ENCODE measurements around the gene EML3.
"Not testable (repeated sequence)": the region's sequence is repeated elsewhere in the genome, so short reads cannot be mapped to it uniquely, and the experiment has no call there.

Gene EML3

GRCh38 chr11:62575837-62576236, 36.7 kb downstream of the EML3 start:
- no peak overlapping the region for H3K4me3 ChIP-seq (ENCODE audit: low read depth in 1 of 2, low read length in 2 of 2)
- peaks cover 3 to 30% of the 10 kb centered on the region in 2 donors for H3K4me1 ChIP-seq (ENCODE audit: control insufficient read depth in 1 of 2, insufficient read depth in 2 of 2, low read length in 2 of 2)
- H3K36me3 ChIP-seq (ENCODE audit: control insufficient read depth in 1 of 2, insufficient read depth in 2 of 2, low read length in 2 of 2) = peaks cover 19 to 54% of the 10 kb centered on the region in 2 donors
- no peaks in the 10 kb centered on the region for H3K9me3 ChIP-seq (ENCODE audit: control insufficient read depth in 1 of 2, low read length in 2 of 2)
- no peak overlapping the region for H3K27ac ChIP-seq (ENCODE audit: low read length)
- H3K27me3 ChIP-seq (ENCODE audit: low read depth, low read length) = no peaks in the 10 kb centered on the region

GRCh38 chr11:62575156-62575555, 37.4 kb downstream of the EML3 start:
- Histone ChIP-seq H3K4me3 (ENCODE audit: low read depth in 1 of 2, low read length in 2 of 2) (peak overlapping the region; percentile 95), H3K27me3 (ENCODE audit: low read depth, low read length) (no peaks in the 10 kb centered on the region), H3K9me3 (ENCODE audit: control insufficient read depth in 1 of 2, low read length in 2 of 2) (no peaks in the 10 kb centered on the region), H3K36me3 (ENCODE audit: control insufficient read depth in 1 of 2, insufficient read depth in 2 of 2, low read length in 2 of 2) (peaks cover 24 to 57% of the 10 kb centered on the region in 2 donors), H3K27ac (ENCODE audit: low read length) (peak overlapping the region; percentile 96), H3K4me1 (ENCODE audit: control insufficient read depth in 1 of 2, insufficient read depth in 2 of 2, low read length in 2 of 2) (peaks cover 3 to 30% of the 10 kb centered on the region in 2 donors)

DNA sequence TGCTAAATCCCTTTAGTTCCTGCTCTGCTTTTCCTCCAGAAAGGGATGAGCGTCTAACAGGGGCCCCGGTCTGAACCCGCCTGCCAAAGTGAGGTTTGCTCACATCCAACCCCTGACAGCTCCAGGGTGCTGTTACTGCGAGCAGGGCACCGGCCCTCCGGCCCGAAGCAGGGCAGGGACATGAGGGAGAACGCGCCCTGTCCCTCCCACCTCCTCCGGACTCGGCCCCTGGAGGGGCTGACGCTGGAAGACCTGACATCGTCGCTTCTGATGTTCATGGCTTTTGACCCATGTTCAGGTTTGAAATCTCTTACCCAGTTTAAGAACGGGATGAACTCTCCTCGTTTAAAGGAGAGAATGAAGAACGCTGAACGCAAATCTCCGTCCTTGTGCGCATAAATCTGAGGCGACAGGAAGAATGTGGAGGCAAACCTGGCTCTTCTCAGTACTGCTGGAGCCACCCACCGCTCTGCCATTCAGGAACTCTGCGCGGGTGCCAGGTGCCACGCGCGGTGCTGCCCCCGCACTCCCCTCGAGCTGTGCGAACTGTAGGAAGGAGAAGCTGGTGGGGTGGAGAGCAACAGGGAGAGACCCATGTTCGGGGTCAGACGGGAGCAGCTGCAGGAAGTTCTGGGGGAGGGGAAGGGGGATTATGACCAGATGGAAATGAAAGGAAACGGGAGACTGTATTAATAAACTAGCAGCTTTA, 38.1 kb downstream of the EML3 start:
- peaks cover 3 to 30% of the 10 kb centered on the region in 2 donors for H3K4me1 ChIP-seq (ENCODE audit: control insufficient read depth in 1 of 2, insufficient read depth in 2 of 2, low read length in 2 of 2)
- peak overlapping the region; percentile 95 for H3K4me3 ChIP-seq (ENCODE audit: low read depth in 1 of 2, low read length in 2 of 2)
- no peaks in the 10 kb centered on the region for H3K27me3 ChIP-seq (ENCODE audit: low read depth, low read length)
- H3K9me3 ChIP-seq (ENCODE audit: control insufficient read depth in 1 of 2, low read length in 2 of 2) = no peaks in the 10 kb centered on the region
- H3K36me3 ChIP-seq (ENCODE audit: control insufficient read depth in 1 of 2, insufficient read depth in 2 of 2, low read length in 2 of 2) = peaks cover 29 to 60% of the 10 kb centered on the region in 2 donors
- H3K27ac ChIP-seq (ENCODE audit: low read length) = peak overlapping the region; percentile 96

- peak within 1 kb of the TSS; percentile 95 to 99 for H3K4me3 ChIP-seq (ENCODE audit: low read depth in 1 of 2, low read length in 2 of 2)
- peaks cover 3 to 30% of the 10 kb centered on the region in 2 donors for H3K4me1 ChIP-seq (ENCODE audit: control insufficient read depth in 1 of 2, insufficient read depth in 2 of 2, low read length in 2 of 2)
- H3K36me3 ChIP-seq (ENCODE audit: control insufficient read depth in 1 of 2, insufficient read depth in 2 of 2, low read length in 2 of 2) = peaks cover 31 to 62% of the 10 kb centered on the region in 2 donors
- peak within 1 kb of the TSS; percentile 96 for H3K27ac ChIP-seq (ENCODE audit: low read length)
- no peaks in the 10 kb centered on the region for H3K27me3 ChIP-seq (ENCODE audit: low read depth, low read length)
- H3K9me3 ChIP-seq (ENCODE audit: control insufficient read depth in 1 of 2, low read length in 2 of 2) = no peaks in the 10 kb centered on the region
These were observed 38.8 kb downstream of the EML3 start, which contains the start of gene EEF1G for GRCh38 chr11:62573592-62574362. Gene EEF1G (minus strand): TSS chr11:62573891. CDS start chr11:62573842, 49 bp downstream.

- Histone ChIP-seq H3K4me3 (ENCODE audit: low read depth in 1 of 2, low read length in 2 of 2) (peak overlapping the region; percentile 95 to 99), H3K9me3 (ENCODE audit: control insufficient read depth in 1 of 2, low read length in 2 of 2) (no peaks in the 10 kb centered on the region), H3K27ac (ENCODE audit: low read length) (peak overlapping the region; percentile 96), H3K36me3 (ENCODE audit: control insufficient read depth in 1 of 2, insufficient read depth in 2 of 2, low read length in 2 of 2) (peaks cover 35 to 61% of the 10 kb centered on the region in 2 donors), H3K4me1 (ENCODE audit: control insufficient read depth in 1 of 2, insufficient read depth in 2 of 2, low read length in 2 of 2) (peaks cover 3 to 30% of the 10 kb centered on the region in 2 donors), H3K27me3 (ENCODE audit: low read depth, low read length) (no peaks in the 10 kb centered on the region)
These were observed 39.5 kb downstream of the EML3 start for GRCh38 chr11:62573006-62573591.

DNA sequence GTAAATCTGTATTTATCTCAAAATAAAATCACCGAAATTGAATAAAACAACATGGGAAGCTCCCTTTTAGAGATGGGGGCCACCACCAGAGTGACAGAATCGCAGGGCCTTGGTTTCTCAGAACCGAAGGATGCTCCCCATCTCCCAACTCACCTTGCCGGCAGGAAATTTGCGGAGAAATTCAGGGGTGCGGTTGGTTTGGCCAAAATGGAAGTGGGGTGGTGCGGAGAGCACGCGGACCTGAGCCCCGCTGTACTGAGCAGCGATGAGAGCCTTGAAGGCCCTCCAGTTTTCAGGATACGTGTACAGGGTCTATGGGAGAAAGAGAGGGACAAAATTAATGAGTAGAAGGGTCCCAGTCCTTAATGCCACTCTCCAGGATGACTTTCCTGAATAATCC, 40.1 kb downstream of the EML3 start:
- Histone ChIP-seq H3K9me3 (ENCODE audit: control insufficient read depth in 1 of 2, low read length in 2 of 2) (no peaks in the 10 kb centered on the region), H3K4me1 (ENCODE audit: control insufficient read depth in 1 of 2, insufficient read depth in 2 of 2, low read length in 2 of 2) (peaks cover 3 to 30% of the 10 kb centered on the region in 2 donors), H3K27ac (ENCODE audit: low read length) (peak overlapping the region; percentile 96), H3K27me3 (ENCODE audit: low read depth, low read length) (no peaks in the 10 kb centered on the region), H3K36me3 (ENCODE audit: control insufficient read depth in 1 of 2, insufficient read depth in 2 of 2, low read length in 2 of 2) (peaks cover 37 to 54% of the 10 kb centered on the region in 2 donors), H3K4me3 (ENCODE audit: low read depth in 1 of 2, low read length in 2 of 2) (peak overlapping the region; percentile 95 to 99)

DNA sequence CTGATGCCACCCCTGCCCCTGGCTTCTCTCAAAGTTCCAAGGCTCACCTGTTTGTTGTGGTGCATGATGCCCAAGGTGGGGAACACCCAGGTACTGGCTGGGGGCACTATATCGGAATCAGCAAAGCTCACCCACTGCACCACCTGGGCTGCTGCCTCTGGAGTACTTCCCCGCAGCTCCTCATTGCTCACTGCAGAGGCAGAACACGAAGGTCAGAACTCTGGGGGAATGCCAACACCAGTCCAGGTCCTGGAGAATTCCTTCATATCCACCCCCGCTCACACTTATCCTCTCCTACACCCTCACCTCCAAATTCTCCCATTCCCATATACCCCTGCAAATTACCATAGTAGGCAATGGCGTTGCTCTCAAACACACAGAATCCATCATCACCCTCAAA, 41.1 kb downstream of the EML3 start:
- H3K4me3 ChIP-seq (ENCODE audit: low read depth in 1 of 2, low read length in 2 of 2); H3K9me3 ChIP-seq (ENCODE audit: control insufficient read depth in 1 of 2, low read length in 2 of 2); H3K27me3 ChIP-seq (ENCODE audit: low read depth, low read length): not testable (repeated sequence)
- Histone ChIP-seq H3K36me3 (ENCODE audit: control insufficient read depth in 1 of 2, insufficient read depth in 2 of 2, low read length in 2 of 2) (peaks cover 43 to 57% of the 10 kb centered on the region in 2 donors), H3K27ac (ENCODE audit: low read length) (peak overlapping the region; percentile 96), H3K4me1 (ENCODE audit: control insufficient read depth in 1 of 2, insufficient read depth in 2 of 2, low read length in 2 of 2) (peaks cover 3 to 30% of the 10 kb centered on the region in 2 donors)

GRCh38 chr11:62570903-62571302, 41.7 kb downstream of the EML3 start:
- not testable (repeated sequence) for H3K9me3 ChIP-seq (ENCODE audit: control insufficient read depth in 1 of 2, low read length in 2 of 2); H3K27me3 ChIP-seq (ENCODE audit: low read depth, low read length); H3K4me3 ChIP-seq (ENCODE audit: low read depth in 1 of 2, low read length in 2 of 2); H3K27ac ChIP-seq (ENCODE audit: low read length)
- Histone ChIP-seq H3K36me3 (ENCODE audit: control insufficient read depth in 1 of 2, insufficient read depth in 2 of 2, low read length in 2 of 2) (peaks cover 43 to 59% of the 10 kb centered on the region in 2 donors), H3K4me1 (ENCODE audit: control insufficient read depth in 1 of 2, insufficient read depth in 2 of 2, low read length in 2 of 2) (peaks cover 3 to 27% of the 10 kb centered on the region in 2 donors)

- H3K4me3 ChIP-seq (ENCODE audit: low read depth in 1 of 2, low read length in 2 of 2) = no peak overlapping the region
- peaks cover 3 to 14% of the 10 kb centered on the region in 2 donors for H3K4me1 ChIP-seq (ENCODE audit: control insufficient read depth in 1 of 2, insufficient read depth in 2 of 2, low read length in 2 of 2)
- H3K27ac ChIP-seq (ENCODE audit: low read length) = no peak overlapping the region
- H3K36me3 ChIP-seq (ENCODE audit: control insufficient read depth in 1 of 2, insufficient read depth in 2 of 2, low read length in 2 of 2) = peaks cover 52 to 69% of the 10 kb centered on the region in 2 donors
- H3K27me3 ChIP-seq (ENCODE audit: low read depth, low read length) = no peaks in the 10 kb centered on the region
- no peaks in the 10 kb centered on the region for H3K9me3 ChIP-seq (ENCODE audit: control insufficient read depth in 1 of 2, low read length in 2 of 2)
These were observed 43.0 kb downstream of the EML3 start for GRCh38 chr11:62569611-62570010.

- Histone ChIP-seq H3K9me3 (ENCODE audit: control insufficient read depth in 1 of 2, low read length in 2 of 2) (no peaks in the 10 kb centered on the region), H3K36me3 (ENCODE audit: control insufficient read depth in 1 of 2, insufficient read depth in 2 of 2, low read length in 2 of 2) (peaks cover 59 to 73% of the 10 kb centered on the region in 2 donors), H3K4me3 (ENCODE audit: low read depth in 1 of 2, low read length in 2 of 2) (no peak overlapping the region), H3K27me3 (ENCODE audit: low read depth, low read length) (no peaks in the 10 kb centered on the region), H3K4me1 (ENCODE audit: control insufficient read depth in 1 of 2, insufficient read depth in 2 of 2, low read length in 2 of 2) (peaks cover 3% of the 10 kb centered on the region in 2 donors), H3K27ac (ENCODE audit: low read length) (no peak overlapping the region)
These were observed 45.4 kb downstream of the EML3 start for GRCh38 chr11:62567018-62567633.

GRCh38 chr11:62566247-62566646, 46.3 kb downstream of the EML3 start:
- H3K4me1 ChIP-seq (ENCODE audit: control insufficient read depth in 1 of 2, insufficient read depth in 2 of 2, low read length in 2 of 2) = no peaks in the 10 kb centered on the region
- no peaks in the 10 kb centered on the region for H3K27me3 ChIP-seq (ENCODE audit: low read depth, low read length)
- H3K9me3 ChIP-seq (ENCODE audit: control insufficient read depth in 1 of 2, low read length in 2 of 2) = no peaks in the 10 kb centered on the region
- peaks cover 54 to 67% of the 10 kb centered on the region in 2 donors for H3K36me3 ChIP-seq (ENCODE audit: control insufficient read depth in 1 of 2, insufficient read depth in 2 of 2, low read length in 2 of 2)
- no peak overlapping the region for H3K4me3 ChIP-seq (ENCODE audit: low read depth in 1 of 2, low read length in 2 of 2)
- H3K27ac ChIP-seq (ENCODE audit: low read length) = no peak overlapping the region
